A673 (cell line): ENCODE data around the gene MBTPS1.

Source experiments
- CTCF ChIP-seq: fragments of 300-800, 200-600 bp; sonication (generic); conservative IDR thresholded peaks from 2 replicates; pipeline ENCODE4 v1.5.1; 2017; ENCODE audit warnings: low read depth, mild to moderate bottlenecking, antibody characterized with exemption, low read length, moderate library complexity, mixed read lengths
- EZH2 ChIP-seq: fragments of 200-600 bp; sonication (generic); IDR thresholded peaks from 2 replicates; pipeline ENCODE4 v1.6.1; 2017; ENCODE audit warnings: borderline replicate concordance, low read depth, mild to moderate bottlenecking, mixed read lengths, antibody characterized with exemption, low read length; ENCODE audit not compliant: poor library complexity, severe bottlenecking

- no peak for TF ChIP-seq CTCF
- no peak for TF ChIP-seq EZH2
Observed at GRCh38 chr16:84045818-84046470, 70.8 kb downstream of the MBTPS1 start.
